LNCAP (cell line): Measurements from ENCODE around the gene BROX.

Experiments used
- TF ChIP-seq, protein P1 (sequence below): fragments of 450-650 bp; IDR thresholded peaks from 2 replicates; pipeline ENCODE4 v1.5.1; 2017; ENCODE audit warnings: mild to moderate bottlenecking

The BROX gene

GRCh38 chr1:222736470-222736869, 24.1 kb downstream of the BROX start:
- TF ChIP-seq, protein P1, sequence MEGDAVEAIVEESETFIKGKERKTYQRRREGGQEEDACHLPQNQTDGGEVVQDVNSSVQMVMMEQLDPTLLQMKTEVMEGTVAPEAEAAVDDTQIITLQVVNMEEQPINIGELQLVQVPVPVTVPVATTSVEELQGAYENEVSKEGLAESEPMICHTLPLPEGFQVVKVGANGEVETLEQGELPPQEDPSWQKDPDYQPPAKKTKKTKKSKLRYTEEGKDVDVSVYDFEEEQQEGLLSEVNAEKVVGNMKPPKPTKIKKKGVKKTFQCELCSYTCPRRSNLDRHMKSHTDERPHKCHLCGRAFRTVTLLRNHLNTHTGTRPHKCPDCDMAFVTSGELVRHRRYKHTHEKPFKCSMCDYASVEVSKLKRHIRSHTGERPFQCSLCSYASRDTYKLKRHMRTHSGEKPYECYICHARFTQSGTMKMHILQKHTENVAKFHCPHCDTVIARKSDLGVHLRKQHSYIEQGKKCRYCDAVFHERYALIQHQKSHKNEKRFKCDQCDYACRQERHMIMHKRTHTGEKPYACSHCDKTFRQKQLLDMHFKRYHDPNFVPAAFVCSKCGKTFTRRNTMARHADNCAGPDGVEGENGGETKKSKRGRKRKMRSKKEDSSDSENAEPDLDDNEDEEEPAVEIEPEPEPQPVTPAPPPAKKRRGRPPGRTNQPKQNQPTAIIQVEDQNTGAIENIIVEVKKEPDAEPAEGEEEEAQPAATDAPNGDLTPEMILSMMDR = no peak

DNA sequence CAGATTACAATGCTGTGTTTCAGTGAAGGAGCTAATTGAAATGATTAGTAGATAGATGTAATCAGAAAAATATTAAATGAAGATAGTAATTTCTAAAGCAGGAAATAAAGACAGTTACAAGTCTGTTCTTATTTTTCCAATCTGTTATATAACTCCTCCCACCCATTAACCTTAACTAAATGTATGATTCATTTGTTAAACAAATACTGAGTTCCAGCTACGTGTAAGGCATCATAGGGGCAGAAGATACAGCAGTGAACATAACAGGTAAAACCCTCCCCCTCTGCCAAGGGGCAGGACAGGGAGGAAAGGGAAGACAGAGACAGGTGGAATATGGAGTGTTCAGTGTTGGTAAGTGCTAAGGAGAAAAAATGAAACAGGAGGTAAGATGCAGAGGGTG, 24.6 kb downstream of the BROX start, which contains the start of gene FAM177B:
FAM177B (plus strand) TSS at position 231 of the 400 bp plus-strand sequence. CDS start 9,344 bp downstream, outside the sequence.
- TF ChIP-seq, protein P1 = no peak

- TF ChIP-seq, protein P1 = no peak
Measured at GRCh38 chr1:222739465-222739864, 27.1 kb downstream of the BROX start.

DNA sequence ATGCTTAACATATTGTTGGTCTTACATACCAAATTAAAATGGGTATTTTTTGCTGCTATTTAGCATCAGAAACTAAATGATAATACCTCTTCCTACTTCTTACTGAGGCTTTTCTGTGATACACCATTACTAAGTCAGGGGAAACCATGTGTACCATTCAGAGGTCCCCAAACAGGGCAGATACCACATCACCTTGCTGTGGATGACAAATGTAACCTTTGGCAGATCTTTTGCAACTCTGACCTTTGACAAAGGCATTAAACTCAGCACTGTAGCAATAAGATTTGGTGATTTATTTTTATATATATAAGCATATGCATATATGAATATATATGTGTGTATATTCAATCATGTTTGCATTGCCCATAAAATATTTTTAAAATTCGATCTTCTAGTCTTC, 27.6 kb downstream of the BROX start:
- TF ChIP-seq, protein P1 = no peak

DNA sequence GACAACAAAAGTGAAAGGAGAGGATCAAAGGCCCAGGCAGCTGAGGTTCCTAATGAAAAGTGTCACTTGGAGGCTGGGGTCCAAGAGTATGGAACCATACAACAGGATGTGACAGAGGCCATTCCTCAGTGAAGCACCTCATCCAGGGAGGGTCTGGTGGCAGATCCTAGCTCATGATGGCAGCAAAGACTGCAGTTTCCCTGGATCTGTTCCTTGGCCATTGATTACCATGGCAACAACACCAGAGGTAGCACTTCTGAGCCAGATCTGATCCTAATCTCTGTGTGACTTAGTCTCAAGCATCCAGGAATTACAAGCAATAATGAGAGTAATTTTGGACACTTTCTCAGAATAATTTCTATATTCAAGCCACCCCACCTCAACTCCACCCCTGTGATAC, 37.6 kb downstream of the BROX start:
- TF ChIP-seq, protein P1 = no peak

GRCh38 chr1:222750651-222751050, 38.3 kb downstream of the BROX start:
- TF ChIP-seq, protein P1 = no peak

DNA sequence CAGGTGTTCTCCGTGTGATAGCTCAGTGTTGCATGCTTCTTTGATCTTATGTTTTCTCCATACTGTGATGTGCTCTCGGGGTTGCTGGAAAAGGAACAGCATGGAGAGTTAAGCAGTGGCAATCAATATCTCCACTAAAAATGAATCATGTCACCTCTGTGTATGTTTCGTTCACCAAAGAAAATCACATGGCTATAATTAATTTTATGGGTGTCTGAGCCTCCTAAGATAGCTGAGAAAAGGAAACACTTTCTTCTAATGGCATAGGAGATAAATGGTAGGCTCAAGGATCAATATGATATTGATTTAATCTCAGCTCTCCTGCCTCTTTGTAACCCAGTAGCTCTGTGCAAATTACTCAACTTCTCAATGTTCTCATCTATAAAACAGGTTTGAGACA, 38.9 kb downstream of the BROX start:
- TF ChIP-seq, protein P1 = no peak
